Mucosa of descending colon (tissue), 3 donors: ENCODE results near the gene NEDD9. TPM values are rescaled to one million over a fixed set of nuclear protein-coding genes. Genes with fewer than 3 reads are reported as not detected.
A peak's percentile ranks its signal among the peaks of the same experiment; 100 is the strongest.

Experiments
- ATAC-seq: fragments of 200-7000 bp; cut with Tn5 transposase; one replicate; pipeline ENCODE4 v1.9.1; 2020; ENCODE audit warnings: mild to moderate bottlenecking, moderate library complexity
- DNase-seq, 3 donors: peaks; one replicate each; pipeline ENCODE4 v3.0.0-alpha.2; 2020
- H3K36me3 ChIP-seq: fragments of 200-600 bp; one replicate; pipeline ENCODE4 v1.8.0; 2021; ENCODE audit warnings: low read depth, mild to moderate bottlenecking
- H3K4me1 ChIP-seq: fragments of 200-600 bp; one replicate; pipeline ENCODE4 v1.8.0; 2021; ENCODE audit warnings: low read depth, mild to moderate bottlenecking
- H3K4me3 ChIP-seq: fragments of 200-600 bp; one replicate; pipeline ENCODE4 v1.8.0; 2021; ENCODE audit warnings: mild to moderate bottlenecking
- H3K9me3 ChIP-seq: fragments of 200-600 bp; one replicate; pipeline ENCODE4 v1.8.0; 2021; ENCODE audit warnings: mild to moderate bottlenecking
- intact Hi-C, 2 donors: fragments of 100-400 bp; cut with DNase I in 1 of 2; cut with micrococcal nuclease in 1 of 2; formaldehyde crosslinking; loops; one replicate each; pipeline versions ENCODE4 v1.11.0 to v1.11.1; 2022; cut with DNase I, micrococcal nuclease
- total RNA-seq, 3 donors: library from RNA; stranded (reverse); fragmentation: NEBNext Ultra II Directional in 2 of 3; extraction: Animal tissue kit (Norgen Biotek cat#: 25700) in 2 of 3; gene quantifications; one replicate each; pipeline versions ENCODE4 v1.2.1 to v1.2.4, GENCODE V29; 2021 to 2023
- TF ChIP-seq, protein P1 (sequence below): fragments of 200-600 bp; IDR thresholded peaks from one replicate; pipeline ENCODE4 v1.8.0; 2022; ENCODE audit warnings: antibody characterized with exemption, mild to moderate bottlenecking
- donor health status: DM: no; HTN: no; CAD: no; lungs with moderate emphysema.
- donor health status: DM: no; HTN: no; CAD: no.
- donor health status: DM: no; HTN: yes; CAD: no.

NEDD9 gene
- total RNA-seq, 3 donors from 2014 or later: 41.4 to 66.6 (median 62.1) TPM

DNA sequence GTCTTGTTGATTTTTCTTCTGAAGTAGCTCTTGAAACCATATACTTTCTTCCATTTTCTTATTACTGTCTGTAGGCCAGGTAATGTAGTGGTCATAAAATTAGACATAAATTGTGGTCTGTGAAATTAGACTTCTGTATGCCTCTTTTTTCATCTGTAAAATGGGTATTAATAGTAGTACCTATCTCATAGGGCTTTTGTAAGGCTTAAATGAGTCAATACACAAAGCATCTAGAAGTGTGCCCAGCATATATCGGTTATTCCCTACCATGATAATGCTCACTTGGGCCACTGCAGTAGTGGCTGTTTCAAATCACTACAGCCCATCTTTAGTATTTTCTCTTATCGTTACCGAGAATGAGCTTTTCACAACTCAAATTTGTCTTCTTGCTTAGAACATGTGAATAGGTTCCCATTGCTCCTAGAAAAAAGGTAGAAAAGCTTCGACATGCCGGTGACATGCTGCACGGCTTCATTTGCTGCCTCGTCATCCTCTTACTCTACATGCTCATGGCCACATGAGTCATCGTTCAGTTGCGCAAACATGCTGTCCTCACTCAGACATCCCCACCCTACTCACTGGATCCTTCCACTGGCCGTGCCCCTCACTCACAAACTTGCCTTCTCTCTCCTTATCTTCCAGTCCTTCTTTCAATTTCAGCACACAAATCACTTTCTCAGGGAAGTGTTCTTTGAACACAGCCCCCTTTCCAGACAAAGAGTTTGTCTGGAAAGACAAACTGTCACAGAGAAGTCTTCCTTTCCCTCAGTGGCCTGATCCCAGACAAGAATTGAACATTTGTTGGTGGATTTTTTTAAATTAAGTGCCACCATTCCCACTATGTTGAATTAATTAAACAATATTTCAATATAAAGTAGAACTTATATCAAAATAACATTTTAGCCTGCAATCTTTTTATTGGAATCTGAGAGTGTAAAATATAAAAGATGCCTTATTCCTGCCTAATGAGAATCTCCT, 88.8 kb downstream of the NEDD9 start:
- Histone ChIP-seq H3K9me3 (no peaks in the 10 kb centered on the region), H3K36me3 (no peaks in the 10 kb centered on the region), H3K4me3 (no peak overlapping the region), H3K4me1 (no peaks in the 10 kb centered on the region)
- peak; percentile 73 for ATAC-seq
- peak in 2 of 3 donors; percentile 30 to 57 for DNase-seq
- intact Hi-C loops: loop anchor here (2.0 to 5.0 kb wide), 2 partner anchors 354 to 355 kb away; no protein-coding TSS in a partner anchor
- TF ChIP-seq, protein P1, sequence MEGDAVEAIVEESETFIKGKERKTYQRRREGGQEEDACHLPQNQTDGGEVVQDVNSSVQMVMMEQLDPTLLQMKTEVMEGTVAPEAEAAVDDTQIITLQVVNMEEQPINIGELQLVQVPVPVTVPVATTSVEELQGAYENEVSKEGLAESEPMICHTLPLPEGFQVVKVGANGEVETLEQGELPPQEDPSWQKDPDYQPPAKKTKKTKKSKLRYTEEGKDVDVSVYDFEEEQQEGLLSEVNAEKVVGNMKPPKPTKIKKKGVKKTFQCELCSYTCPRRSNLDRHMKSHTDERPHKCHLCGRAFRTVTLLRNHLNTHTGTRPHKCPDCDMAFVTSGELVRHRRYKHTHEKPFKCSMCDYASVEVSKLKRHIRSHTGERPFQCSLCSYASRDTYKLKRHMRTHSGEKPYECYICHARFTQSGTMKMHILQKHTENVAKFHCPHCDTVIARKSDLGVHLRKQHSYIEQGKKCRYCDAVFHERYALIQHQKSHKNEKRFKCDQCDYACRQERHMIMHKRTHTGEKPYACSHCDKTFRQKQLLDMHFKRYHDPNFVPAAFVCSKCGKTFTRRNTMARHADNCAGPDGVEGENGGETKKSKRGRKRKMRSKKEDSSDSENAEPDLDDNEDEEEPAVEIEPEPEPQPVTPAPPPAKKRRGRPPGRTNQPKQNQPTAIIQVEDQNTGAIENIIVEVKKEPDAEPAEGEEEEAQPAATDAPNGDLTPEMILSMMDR: no peak

DNA sequence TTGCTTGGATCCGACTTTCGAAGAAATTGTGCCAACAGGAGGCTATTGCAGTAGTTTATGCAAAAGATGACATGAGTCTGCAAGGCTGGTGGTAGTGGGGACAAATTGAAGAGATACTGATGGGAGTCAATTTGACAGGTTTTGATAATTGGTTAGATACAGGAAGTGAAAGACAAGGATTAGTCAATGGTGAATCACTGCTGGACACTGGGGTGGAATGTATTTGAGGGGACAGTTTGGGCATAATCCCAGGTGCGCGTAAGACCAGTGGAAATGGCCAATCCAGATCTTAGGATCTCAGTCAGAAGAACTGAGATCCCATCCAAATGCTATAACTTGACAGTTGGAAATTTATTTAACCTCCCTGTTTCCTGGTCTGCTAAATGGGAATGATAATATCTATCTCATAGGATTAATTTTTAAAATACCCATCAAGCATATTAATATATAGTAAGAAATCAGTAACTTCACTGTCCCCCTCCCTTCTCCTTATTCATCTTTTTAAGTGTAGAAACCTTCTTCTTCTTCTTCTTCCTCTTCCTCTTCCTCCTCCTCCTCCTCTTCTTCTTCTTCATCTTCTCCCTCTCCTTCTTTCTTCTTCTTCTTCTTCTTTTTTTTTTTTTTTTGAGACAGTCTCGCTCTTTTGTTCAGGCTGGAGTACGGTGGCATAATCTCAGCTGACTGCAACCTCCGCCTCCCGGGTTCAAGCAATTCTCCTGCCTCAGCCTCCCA, 90.0 kb downstream of the NEDD9 start:
- DNase-seq (no peak), ATAC-seq (no peak)
- H3K4me1 ChIP-seq: no peaks in the 10 kb centered on the region
- intact Hi-C loops: loop anchor here (2.0 to 5.0 kb wide), 2 partner anchors 355 to 356 kb away; no protein-coding TSS in a partner anchor
- TF ChIP-seq, protein P1: no peak
- no peak overlapping the region for H3K4me3 ChIP-seq
- no peaks in the 10 kb centered on the region for H3K36me3 ChIP-seq
- H3K9me3 ChIP-seq: no peaks in the 10 kb centered on the region

DNA sequence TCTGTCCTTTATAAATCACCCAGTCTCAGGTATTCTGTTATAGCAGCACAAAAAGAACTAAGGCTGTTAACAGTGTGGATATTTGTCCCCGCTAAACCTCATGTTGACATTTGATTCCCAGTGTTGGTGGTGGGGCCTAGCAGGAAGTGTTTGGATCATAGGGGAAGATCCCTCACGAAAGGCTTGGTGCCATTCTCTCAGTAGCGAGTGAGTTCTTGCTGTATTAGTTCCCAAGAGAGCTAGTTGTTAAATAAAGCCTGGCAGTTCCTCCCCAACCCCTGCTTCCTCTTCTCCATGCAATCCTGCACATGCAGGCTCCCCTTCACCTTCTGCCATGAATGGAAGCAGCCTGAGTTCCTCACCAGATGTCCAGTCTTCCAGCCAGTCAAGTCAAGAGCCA, 91.2 kb downstream of the NEDD9 start:
- DNase-seq (no peak), ATAC-seq (no peak)
- H3K36me3 ChIP-seq: no peaks in the 10 kb centered on the region
- no peaks in the 10 kb centered on the region for H3K4me1 ChIP-seq
- H3K9me3 ChIP-seq: no peaks in the 10 kb centered on the region
- no peak overlapping the region for H3K4me3 ChIP-seq
- intact Hi-C loops: loop anchor here in 1 of 2 donors (5.0 kb wide), 1 partner anchor 356 kb away; no protein-coding TSS in a partner anchor
- TF ChIP-seq, protein P1: no peak

DNA sequence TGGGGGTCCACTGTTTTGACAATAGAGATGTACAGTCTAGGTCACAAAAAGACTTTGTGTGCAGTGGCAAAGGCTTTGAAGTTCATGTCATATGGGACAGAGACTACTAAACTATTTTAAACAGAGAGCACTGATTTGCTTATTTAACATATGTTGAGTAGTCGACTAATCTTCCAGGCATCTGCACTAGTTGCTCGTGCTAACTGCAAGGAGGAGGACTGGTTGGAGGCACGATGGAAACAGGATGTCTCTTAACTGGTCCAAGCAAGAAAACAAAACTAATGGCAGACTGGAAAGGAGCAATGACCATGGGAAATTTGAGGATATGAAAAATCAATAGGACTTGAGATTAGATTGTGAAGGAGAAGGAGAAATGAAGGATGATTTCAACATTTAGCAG, 92.4 kb downstream of the NEDD9 start:
- Histone ChIP-seq H3K9me3 (no peaks in the 10 kb centered on the region), H3K4me1 (no peaks in the 10 kb centered on the region), H3K36me3 (no peaks in the 10 kb centered on the region), H3K4me3 (no peak overlapping the region)
- TF ChIP-seq, protein P1: no peak
- intact Hi-C loops: loop anchor here in 1 of 2 donors (5.0 kb wide), 1 partner anchor 357 kb away; no protein-coding TSS in a partner anchor
- ATAC-seq (no peak), DNase-seq (no peak)

DNA sequence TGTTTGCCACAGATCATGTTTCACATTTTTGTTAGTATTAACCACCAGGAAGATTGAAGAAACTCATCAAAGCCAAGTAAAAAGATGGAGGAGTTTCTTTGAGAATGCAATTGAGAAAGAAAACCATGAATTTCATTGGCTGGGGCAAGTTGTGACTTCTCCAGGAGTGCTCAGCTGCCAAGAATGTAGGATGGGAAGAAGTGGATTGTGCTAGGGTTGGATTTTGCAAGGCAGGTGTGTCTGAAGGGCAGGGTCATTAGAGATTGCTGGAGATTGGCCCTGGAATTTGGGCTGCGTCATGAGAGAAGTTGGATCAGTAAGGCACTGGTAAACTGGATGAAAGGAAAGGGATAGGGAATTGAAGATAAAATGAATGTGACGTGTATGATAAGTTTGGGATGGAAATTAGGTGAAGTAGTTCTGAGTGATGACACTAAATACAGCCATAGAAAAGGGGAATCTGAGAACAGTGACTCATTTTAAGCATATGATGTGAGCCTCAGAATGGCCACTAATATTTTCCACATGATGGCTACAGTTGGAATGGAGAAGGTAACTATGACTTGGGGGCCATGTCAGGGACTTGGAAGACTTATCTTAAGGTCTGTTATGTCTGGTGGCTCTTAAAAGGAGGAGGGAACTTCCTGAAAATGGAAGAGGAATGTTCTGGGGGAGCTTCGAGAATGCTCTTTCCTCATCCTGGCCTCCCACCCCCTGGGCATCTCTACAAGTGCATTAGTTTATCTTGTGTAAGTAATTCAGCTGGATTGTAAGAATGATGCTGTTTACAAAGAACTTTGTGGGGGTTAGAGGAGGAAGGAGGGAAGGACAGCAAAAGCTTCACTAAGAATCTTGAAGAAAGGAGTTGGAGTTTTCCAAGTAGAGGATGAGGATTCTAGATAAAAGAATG, 93.2 kb downstream of the NEDD9 start:
- ATAC-seq: no peak
- TF ChIP-seq, protein P1: no peak
- intact Hi-C loops: no loop called here

More for the DNA sequence above, 93.2 kb downstream of the NEDD9 start:
- H3K36me3 ChIP-seq: no peaks in the 10 kb centered on the region
- DNase-seq: no peak
- H3K9me3 ChIP-seq: no peaks in the 10 kb centered on the region
- no peaks in the 10 kb centered on the region for H3K4me1 ChIP-seq
- no peak overlapping the region for H3K4me3 ChIP-seq
